HepG2 (cell line): ENCODE results near the gene DPH6. TPM values are rescaled to one million over a fixed set of nuclear protein-coding genes. Genes with fewer than 3 reads are reported as not detected.

Experiments
- CEBPG ChIP-seq: IDR thresholded peaks from 2 replicates; pipeline ENCODE4 v1.6.1; 2016
- CSRNP1 ChIP-seq: sonication (generic); formaldehyde crosslinking; IDR thresholded peaks from 2 replicates; pipeline ENCODE4 v1.8.1; 2023; ENCODE audit warnings: mild to moderate bottlenecking, missing genetic modification reagents
- ELF1 ChIP-seq: sonication (generic); formaldehyde crosslinking; IDR thresholded peaks from 2 replicates; pipeline ENCODE4 v1.4.0; 2020; ENCODE audit warnings: missing genetic modification reagents
- GFI1 ChIP-seq: sonication (generic); formaldehyde crosslinking; IDR thresholded peaks from 2 replicates; pipeline ENCODE4 v1.5.0; 2020; ENCODE audit warnings: missing genetic modification reagents, mild to moderate bottlenecking, borderline replicate concordance
- PHF21A ChIP-seq: sonication (generic); formaldehyde crosslinking; IDR thresholded peaks from 2 replicates; pipeline ENCODE4 v1.5.0; 2020; ENCODE audit warnings: mild to moderate bottlenecking, missing genetic modification reagents
- SIN3B ChIP-seq: fragments of 150-350 bp; IDR thresholded peaks from 2 replicates; pipeline ENCODE4 v1.6.1; 2014; ENCODE audit warnings: low read length
- SMYD3 ChIP-seq: sonication (generic); formaldehyde crosslinking; IDR thresholded peaks from 2 replicates; pipeline ENCODE4 v1.8.1; 2023; ENCODE audit warnings: mild to moderate bottlenecking, missing genetic modification reagents
- ZNF17 ChIP-seq: sonication (generic); formaldehyde crosslinking; IDR thresholded peaks from 2 replicates; pipeline ENCODE4 v1.5.0; 2020; ENCODE audit warnings: mild to moderate bottlenecking, missing genetic modification reagents
- ZNF333 ChIP-seq: sonication (generic); formaldehyde crosslinking; IDR thresholded peaks from 2 replicates; pipeline ENCODE4 v1.4.0; 2020; ENCODE audit warnings: mild to moderate bottlenecking, missing genetic modification reagents, borderline replicate concordance
- ZNF496 ChIP-seq: sonication (generic); formaldehyde crosslinking; IDR thresholded peaks from 2 replicates; pipeline ENCODE4 v1.8.1; 2023; ENCODE audit warnings: mild to moderate bottlenecking, moderate library complexity, missing genetic modification reagents; ENCODE audit not compliant: insufficient replicate concordance
- ZNF614 ChIP-seq: IDR thresholded peaks from 2 replicates; pipeline ENCODE4 v1.6.1; 2018; ENCODE audit warnings: missing biosample characterization, missing genetic modification reagents, inconsistent platforms, borderline replicate concordance
- ZNF839 ChIP-seq: sonication (generic); formaldehyde crosslinking; IDR thresholded peaks from 2 replicates; pipeline ENCODE4 v1.4.0; 2020; ENCODE audit warnings: missing genetic modification reagents, mild to moderate bottlenecking, borderline replicate concordance
- ZNF841 ChIP-seq: sonication (generic); formaldehyde crosslinking; IDR thresholded peaks from 2 replicates; pipeline ENCODE4 v1.8.1; 2023; ENCODE audit warnings: missing genetic modification reagents, borderline replicate concordance
- ZNF850 ChIP-seq: sonication (generic); formaldehyde crosslinking; conservative IDR thresholded peaks from 2 replicates; pipeline ENCODE4 v1.9.0; 2021; ENCODE audit warnings: mild to moderate bottlenecking, missing genetic modification reagents
- ZNF878 ChIP-seq: sonication (generic); formaldehyde crosslinking; IDR thresholded peaks from 2 replicates; pipeline ENCODE4 v1.8.1; 2023; ENCODE audit warnings: mild to moderate bottlenecking, missing genetic modification reagents, moderate library complexity
- polyA plus RNA-seq, 8 experiments: library from polyadenylated mRNA; depleted of rRNA in 3 of 8; stranded (reverse) in 7 of 8; unstranded in 1 of 8; fragments of >200 nt; fragmentation: Illumina TruSeq in 4 of 8; extraction: Trizol in 4 of 8; gene quantifications; 2 replicates each; pipeline versions ENCODE4 v1.2.1 to v1.2.3, GENCODE V29; 2011 to 2016; ENCODE audit warnings: low read depth in 4 of 8, missing spikeins in 1 of 8, mixed read lengths in 1 of 8; ENCODE audit not compliant: insufficient read depth in 1 of 8
- total RNA-seq, 5 experiments: library from RNA; depleted of rRNA; stranded (reverse); fragments of >200 nt; fragmentation: Illumina TruSeq; extraction: Trizol; gene quantifications; 2 replicates each; pipeline ENCODE4 v1.2.3, GENCODE V29; 2016; ENCODE audit warnings: low read depth in 1 of 5
- TF ChIP-seq, protein P1 (sequence below): IDR thresholded peaks from 2 replicates; pipeline ENCODE4 v1.6.1; 2012; ENCODE audit warnings: low read depth, low read length, improper control_type of control experiment
- TF ChIP-seq, protein P2 (sequence below): sonication (generic); formaldehyde crosslinking; IDR thresholded peaks from 2 replicates; pipeline ENCODE4 v1.5.1; 2020; ENCODE audit warnings: mild to moderate bottlenecking, missing genetic modification reagents
- TF ChIP-seq, protein P3 (sequence below): sonication (generic); formaldehyde crosslinking; IDR thresholded peaks from 2 replicates; pipeline ENCODE4 v1.5.1; 2020; ENCODE audit warnings: mild to moderate bottlenecking, missing genetic modification reagents, moderate library complexity
- TF ChIP-seq, protein P4 (sequence below): IDR thresholded peaks from 2 replicates; pipeline ENCODE4 v1.6.1; 2016; ENCODE audit warnings: low read depth, control low read depth

Gene DPH6
- total and polyA plus RNA-seq, 2 of the 13 experiments (the other 11 are each of a cell fraction or from before 2014, with no cell fraction given): 10.2 to 25.8 TPM

DNA sequence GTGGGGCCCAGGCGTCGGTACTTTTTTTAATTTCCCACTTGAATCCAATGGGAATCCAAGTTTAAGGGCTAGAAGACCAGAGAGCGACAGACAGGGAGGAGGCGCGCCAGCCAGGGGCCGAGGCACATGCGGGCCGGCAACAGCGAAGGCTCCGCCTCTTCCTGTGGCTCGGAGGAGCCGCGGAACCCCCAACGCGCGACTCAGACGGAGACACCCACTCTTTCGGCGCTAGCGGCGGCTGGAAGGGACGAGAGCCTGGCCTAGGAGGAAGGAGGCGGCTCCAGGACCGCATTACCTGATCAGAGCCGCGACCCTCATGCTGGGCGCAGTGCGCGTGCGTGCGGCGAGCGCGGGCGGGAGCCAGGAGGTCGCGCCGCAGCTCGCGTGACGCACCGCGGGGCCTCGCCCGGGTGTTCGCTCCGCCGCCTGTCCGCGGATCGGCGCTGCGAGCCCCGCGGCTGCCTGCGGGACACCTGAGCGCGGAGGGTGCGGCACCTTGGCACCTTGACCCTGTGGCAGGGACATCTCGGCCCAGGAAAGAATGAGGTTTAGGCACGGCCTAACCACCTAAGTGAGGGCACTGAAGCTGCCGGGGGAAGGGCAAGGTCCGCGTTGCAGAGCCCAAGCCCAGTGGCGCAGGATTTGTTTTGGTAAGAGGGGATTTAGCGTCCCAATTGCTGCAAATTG lies at the start of gene DPH6 (continued):
- TF ChIP-seq SMYD3 (CRISPR knock-in tag) (no peak), ZNF841 (CRISPR knock-in tag) (no peak), ZNF333 (CRISPR knock-in tag) (no peak), ZNF839 (CRISPR knock-in tag) (no peak), ELF1 (peak; percentile 37; the same call in 1 of the 2 replicates), ZNF17 (no peak), ZNF878 (CRISPR knock-in tag) (0 out of 2 replicates have a peak, but pooled peaks have one; percentile 24), PHF21A (CRISPR knock-in tag) (peak; percentile 67), ZNF496 (CRISPR knock-in tag) (no peak), SIN3B (no peak), GFI1 (CRISPR knock-in tag) (peak; percentile 25; the same call in 1 of the 2 replicates), CEBPG (CRISPR knock-in tag) (0 out of 2 replicates have a peak, but pooled peaks have one; percentile 11), ZNF614 (CRISPR knock-in tag) (no peak), ZNF850 (CRISPR knock-in tag) (no peak), CSRNP1 (CRISPR knock-in tag) (peak; percentile 80; the same call in 1 of the 2 replicates)
- TF ChIP-seq, protein P1, sequence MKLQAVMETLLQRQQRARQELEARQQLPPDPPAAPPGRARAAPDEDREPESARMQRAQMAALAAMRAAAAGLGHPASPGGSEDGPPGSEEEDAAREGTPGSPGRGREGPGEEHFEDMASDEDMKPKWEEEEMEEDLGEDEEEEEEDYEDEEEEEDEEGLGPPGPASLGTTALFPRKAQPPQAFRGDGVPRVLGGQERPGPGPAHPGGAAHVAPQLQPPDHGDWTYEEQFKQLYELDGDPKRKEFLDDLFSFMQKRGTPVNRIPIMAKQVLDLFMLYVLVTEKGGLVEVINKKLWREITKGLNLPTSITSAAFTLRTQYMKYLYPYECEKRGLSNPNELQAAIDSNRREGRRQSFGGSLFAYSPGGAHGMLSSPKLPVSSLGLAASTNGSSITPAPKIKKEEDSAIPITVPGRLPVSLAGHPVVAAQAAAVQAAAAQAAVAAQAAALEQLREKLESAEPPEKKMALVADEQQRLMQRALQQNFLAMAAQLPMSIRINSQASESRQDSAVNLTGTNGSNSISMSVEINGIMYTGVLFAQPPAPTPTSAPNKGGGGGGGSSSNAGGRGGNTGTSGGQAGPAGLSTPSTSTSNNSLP: no peak
- TF ChIP-seq, protein P2, sequence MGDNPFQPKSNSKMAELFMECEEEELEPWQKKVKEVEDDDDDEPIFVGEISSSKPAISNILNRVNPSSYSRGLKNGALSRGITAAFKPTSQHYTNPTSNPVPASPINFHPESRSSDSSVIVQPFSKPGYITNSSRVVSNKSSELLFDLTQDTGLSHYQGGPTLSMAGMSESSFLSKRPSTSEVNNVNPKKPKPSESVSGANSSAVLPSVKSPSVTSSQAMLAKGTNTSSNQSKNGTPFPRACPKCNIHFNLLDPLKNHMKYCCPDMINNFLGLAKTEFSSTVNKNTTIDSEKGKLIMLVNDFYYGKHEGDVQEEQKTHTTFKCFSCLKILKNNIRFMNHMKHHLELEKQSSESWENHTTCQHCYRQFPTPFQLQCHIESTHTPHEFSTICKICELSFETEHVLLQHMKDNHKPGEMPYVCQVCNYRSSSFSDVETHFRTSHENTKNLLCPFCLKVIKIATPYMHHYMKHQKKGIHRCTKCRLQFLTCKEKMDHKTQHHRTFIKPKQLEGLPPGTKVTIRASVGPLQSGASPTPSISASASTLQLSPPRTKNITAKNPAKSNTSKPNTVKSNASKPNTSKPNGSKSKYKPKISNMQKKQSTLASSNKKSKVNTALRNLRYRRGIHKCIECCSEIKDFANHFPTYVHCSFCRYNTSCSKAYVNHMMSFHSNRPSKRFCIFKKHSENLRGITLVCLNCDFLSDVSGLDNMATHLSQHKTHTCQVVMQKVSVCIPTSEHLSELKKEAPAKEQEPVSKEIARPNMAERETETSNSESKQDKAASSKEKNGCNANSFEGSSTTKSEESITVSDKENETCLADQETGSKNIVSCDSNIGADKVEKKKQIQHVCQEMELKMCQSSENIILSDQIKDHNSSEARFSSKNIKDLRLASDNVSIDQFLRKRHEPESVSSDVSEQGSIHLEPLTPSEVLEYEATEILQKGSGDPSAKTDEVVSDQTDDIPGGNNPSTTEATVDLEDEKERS (CRISPR knock-in tag): no peak
- TF ChIP-seq, protein P3, sequence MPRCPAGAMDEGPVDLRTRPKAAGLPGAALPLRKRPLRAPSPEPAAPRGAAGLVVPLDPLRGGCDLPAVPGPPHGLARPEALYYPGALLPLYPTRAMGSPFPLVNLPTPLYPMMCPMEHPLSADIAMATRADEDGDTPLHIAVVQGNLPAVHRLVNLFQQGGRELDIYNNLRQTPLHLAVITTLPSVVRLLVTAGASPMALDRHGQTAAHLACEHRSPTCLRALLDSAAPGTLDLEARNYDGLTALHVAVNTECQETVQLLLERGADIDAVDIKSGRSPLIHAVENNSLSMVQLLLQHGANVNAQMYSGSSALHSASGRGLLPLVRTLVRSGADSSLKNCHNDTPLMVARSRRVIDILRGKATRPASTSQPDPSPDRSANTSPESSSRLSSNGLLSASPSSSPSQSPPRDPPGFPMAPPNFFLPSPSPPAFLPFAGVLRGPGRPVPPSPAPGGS (CRISPR knock-in tag): 0 out of 2 replicates have a peak, but pooled peaks have one; percentile 52
- TF ChIP-seq, protein P4, sequence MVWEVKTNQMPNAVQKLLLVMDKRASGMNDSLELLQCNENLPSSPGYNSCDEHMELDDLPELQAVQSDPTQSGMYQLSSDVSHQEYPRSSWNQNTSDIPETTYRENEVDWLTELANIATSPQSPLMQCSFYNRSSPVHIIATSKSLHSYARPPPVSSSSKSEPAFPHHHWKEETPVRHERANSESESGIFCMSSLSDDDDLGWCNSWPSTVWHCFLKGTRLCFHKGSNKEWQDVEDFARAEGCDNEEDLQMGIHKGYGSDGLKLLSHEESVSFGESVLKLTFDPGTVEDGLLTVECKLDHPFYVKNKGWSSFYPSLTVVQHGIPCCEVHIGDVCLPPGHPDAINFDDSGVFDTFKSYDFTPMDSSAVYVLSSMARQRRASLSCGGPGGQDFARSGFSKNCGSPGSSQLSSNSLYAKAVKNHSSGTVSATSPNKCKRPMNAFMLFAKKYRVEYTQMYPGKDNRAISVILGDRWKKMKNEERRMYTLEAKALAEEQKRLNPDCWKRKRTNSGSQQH: no peak
